Lower leg skin (tissue), 4 donors: ENCODE data around the gene CHST5. TPM values are rescaled to one million over a fixed set of nuclear protein-coding genes. Genes with fewer than 3 reads are reported as not detected.
A peak's percentile ranks its signal among the peaks of the same experiment; 100 is the strongest.

ENCODE experiments used
- DNase-seq, 2 donors: peaks; one replicate each; pipeline ENCODE4 v3.0.0-alpha.2; 2019; ENCODE audit warnings: low spot score in 2 of 2
- H3K4me3 ChIP-seq: fragments of 200-600 bp; sonication (generic); 2 replicates; pipeline ENCODE4 v1.5.1; 2017; ENCODE audit warnings: mild to moderate bottlenecking, low read depth; ENCODE audit not compliant: poor library complexity, severe bottlenecking
- POLR2A ChIP-seq, 2 donors: fragments of 450-650 bp; IDR thresholded peaks; one replicate each; pipeline ENCODE4 v1.6.1; 2016 to 2017; ENCODE audit warnings: antibody characterized with exemption in 2 of 2, mild to moderate bottlenecking in 1 of 2, moderate library complexity in 1 of 2
- WGBS, 2 donors: methylation state at CpG; one replicate each; pipeline ENCODE4 v1.1.5; 2018; 5-methylcytosine and 5-hydroxymethylcytosine counted together
- intact Hi-C: fragments of 100-400 bp; cut with DNase I; formaldehyde crosslinking; loops from one replicate; pipeline ENCODE4 v1.15.0; 2023; ENCODE audit warnings: low total_unique reads
- total RNA-seq, 4 donors: library from RNA; depleted of rRNA; stranded (reverse); fragments of >200 nt; gene quantifications; one replicate each; pipeline ENCODE4 v1.1.0, GENCODE V29; 2016
- TF ChIP-seq, protein P1 (sequence below), 3 donors: fragments of 450-650 bp; IDR thresholded peaks; one replicate each; pipeline ENCODE4 v1.5.1; 2016; ENCODE audit warnings: antibody characterized with exemption in 3 of 3, mild to moderate bottlenecking in 3 of 3, moderate library complexity in 2 of 3

CHST5 gene
- total RNA-seq, 4 donors from 2014 or later: 0.83 TPM; not detected in 3

DNA sequence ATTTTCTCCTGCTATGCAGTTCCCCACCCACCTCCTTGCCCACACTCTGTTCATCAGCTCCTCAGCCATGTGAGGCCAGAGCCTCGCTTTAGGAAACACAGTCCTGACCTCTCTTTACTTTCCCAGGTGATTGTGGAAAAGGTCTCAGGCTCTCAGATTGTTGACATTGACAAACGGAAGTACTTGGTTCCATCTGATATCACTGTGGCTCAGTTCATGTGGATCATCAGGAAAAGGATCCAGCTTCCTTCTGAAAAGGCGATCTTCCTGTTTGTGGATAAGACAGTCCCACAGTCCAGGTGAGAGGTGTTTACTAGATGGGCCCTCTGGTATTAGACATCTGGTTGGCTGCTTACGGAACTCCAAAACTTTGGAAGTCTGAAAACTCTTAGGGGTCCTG lies 32.0 kb upstream of the CHST5 start:
- no peak overlapping the region for H3K4me3 ChIP-seq
- intact Hi-C loops: no loop called here
- TF ChIP-seq, protein P1, sequence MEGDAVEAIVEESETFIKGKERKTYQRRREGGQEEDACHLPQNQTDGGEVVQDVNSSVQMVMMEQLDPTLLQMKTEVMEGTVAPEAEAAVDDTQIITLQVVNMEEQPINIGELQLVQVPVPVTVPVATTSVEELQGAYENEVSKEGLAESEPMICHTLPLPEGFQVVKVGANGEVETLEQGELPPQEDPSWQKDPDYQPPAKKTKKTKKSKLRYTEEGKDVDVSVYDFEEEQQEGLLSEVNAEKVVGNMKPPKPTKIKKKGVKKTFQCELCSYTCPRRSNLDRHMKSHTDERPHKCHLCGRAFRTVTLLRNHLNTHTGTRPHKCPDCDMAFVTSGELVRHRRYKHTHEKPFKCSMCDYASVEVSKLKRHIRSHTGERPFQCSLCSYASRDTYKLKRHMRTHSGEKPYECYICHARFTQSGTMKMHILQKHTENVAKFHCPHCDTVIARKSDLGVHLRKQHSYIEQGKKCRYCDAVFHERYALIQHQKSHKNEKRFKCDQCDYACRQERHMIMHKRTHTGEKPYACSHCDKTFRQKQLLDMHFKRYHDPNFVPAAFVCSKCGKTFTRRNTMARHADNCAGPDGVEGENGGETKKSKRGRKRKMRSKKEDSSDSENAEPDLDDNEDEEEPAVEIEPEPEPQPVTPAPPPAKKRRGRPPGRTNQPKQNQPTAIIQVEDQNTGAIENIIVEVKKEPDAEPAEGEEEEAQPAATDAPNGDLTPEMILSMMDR (IDR thresholded peaks at IDR 0.05): no peak
- no peak for TF ChIP-seq POLR2A (IDR thresholded peaks at IDR 0.05)
- DNase-seq: no peak
- 86 to 87% methylated on average over 4 of the region's 4 CpGs for WGBS, 2 donors

DNA sequence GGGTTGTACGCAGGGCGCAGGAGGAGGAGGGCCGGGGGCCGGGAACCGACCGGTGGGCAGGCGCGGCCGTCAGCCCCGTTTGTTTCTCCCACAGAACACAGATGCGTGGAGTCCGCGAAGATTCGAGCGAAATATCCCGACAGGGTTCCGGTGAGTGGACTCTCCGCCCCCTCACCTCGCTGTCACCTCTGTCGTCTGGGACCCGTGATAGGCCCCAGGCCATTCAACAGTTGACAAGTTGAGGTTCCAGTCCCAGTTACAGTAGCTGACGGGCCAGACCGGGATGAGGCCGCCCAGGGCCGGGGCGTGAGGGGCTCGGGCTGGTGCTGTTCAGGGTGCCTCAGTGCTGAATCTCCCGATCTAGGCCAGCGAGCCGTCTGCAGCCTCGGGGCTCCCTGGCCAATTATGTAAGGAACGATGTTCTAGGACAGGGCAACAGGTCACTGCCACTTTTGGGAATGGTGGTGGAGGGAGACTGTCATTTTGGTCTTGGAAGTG lies 30.9 kb upstream of the CHST5 start:
- 1 to 5% methylated on average over 10 to 32 of the region's 32 CpGs for WGBS, 2 donors
- DNase-seq: no peak
- no peak for TF ChIP-seq POLR2A (IDR thresholded peaks at IDR 0.05)
- TF ChIP-seq, protein P1 (IDR thresholded peaks at IDR 0.05): no peak
- H3K4me3 ChIP-seq: peak overlapping the region; percentile 97
- intact Hi-C loops: no loop called here

DNA sequence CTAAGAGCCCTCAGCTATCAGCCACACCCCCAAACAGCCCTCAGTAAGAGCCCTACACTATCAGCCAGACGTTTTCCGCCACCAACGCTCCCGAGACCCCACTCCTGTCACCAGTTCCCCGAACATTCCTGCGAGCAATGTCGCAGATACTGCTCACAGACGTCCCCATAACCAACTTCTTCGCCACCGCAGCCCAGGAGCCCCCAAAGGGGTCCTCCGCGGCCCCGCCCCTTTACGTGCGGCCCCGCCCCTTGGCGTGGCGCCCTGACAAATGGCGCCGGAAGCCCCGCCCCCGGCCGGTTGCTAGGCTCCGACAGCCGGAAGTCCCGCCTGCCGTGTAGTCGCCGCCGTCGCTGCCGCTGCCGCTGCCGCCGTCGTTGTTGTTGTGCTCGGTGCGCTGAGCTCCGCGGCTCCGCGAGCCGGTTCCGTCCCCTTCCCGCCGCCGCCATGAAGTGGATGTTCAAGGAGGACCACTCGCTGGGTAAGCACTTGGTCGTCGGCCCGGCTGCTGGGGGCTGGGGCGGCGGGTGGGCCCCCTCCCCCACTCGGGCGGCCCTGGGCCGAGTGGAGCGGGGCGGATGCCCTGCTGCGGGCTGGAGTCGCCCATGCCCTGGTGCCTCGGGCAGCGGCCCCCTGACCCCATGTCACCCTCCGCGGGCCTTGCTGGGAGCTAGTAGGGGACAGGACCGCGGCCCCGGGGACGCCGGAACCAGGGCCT lies 30.3 kb upstream of the CHST5 start, which contains the start of gene GABARAPL2:
GABARAPL2 (plus strand) TSS at position 340 of the 718 bp plus-strand sequence; CDS start at position 448, 108 bp downstream.
- DNase-seq: peak; percentile 72 to 97
- peak within 1 kb of the TSS; percentile 97 for H3K4me3 ChIP-seq
- intact Hi-C loops: no loop called here
- peak in 1 of 2 donors; percentile 14 for TF ChIP-seq POLR2A (IDR thresholded peaks at IDR 0.05)
- TF ChIP-seq, protein P1 (IDR thresholded peaks at IDR 0.05): no peak
- 1% methylated on average over 16 to 52 of the region's 69 CpGs for WGBS, 2 donors

DNA sequence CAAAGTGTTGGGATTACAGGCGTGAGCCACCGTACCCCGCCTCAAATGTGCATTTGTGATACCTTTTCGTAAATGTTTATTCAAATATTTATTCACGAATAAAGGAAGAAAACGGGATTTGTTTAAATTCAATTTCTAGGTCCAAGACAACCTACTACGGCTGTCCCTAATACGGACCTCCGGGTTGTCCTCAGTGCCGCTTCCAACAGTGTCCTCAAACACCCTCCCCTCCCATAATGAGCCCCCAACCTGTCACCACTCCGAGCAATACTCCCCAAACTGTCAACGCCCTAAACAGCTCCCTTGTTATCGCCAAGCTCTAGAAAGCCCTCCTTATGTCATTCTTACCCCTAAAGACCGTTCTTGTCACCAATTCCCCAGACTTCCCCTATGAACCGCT lies 29.7 kb upstream of the CHST5 start:
- H3K4me3 ChIP-seq: peak overlapping the region; percentile 97
- intact Hi-C loops: no loop called here
- WGBS, 2 donors: 22 to 24% methylated on average over 15 of the region's 15 CpGs
- no peak for DNase-seq
- TF ChIP-seq, protein P1 (IDR thresholded peaks at IDR 0.05): no peak
- TF ChIP-seq POLR2A (IDR thresholded peaks at IDR 0.05): no peak

DNA sequence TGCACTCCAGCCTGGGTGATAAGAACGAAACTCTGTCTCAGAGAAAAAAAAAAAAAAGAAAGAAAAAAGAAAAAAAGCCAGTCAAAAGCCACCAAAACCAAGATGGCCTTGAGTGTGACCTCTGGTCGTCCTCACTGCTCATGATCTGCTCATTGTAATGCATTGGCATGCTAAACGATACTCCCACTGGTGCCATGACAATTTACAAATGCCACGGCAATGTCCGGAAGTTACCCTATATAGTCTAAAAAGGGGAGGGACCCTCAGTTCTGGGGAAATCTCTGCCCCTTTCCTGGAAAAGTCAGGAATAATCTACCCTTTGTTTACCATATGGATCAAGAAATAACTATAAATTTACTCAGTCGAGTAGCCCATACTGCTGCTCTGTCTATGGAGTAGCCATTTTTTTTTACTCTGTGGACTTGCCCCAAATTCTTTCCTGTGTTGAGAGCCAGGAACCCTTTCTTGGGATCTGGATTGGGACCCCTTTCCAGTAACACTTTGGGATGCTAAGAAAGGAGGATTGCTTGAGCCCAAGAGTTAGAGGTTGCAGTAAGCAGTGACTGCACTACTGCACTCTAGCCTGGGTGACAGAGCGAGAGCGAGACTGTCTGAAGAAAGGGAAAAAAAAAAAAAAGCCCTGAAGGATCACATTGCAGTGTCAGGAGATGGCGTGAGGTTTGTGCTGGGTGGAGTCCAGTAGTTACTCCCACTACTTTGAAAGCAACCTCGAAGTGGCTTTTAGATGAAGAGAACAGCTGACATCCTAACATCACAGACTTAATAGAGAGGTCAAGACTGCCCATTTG lies 23.9 kb upstream of the CHST5 start:
- 46 to 52% methylated on average over 10 of the region's 10 CpGs for WGBS, 2 donors
- no peak for TF ChIP-seq POLR2A (IDR thresholded peaks at IDR 0.05)
- TF ChIP-seq, protein P1 (IDR thresholded peaks at IDR 0.05): no peak
- intact Hi-C loops: no loop called here
- DNase-seq: no peak
- H3K4me3 ChIP-seq: no peak overlapping the region
